ENCODE data around the gene MDN1. TPM values are rescaled to one million over a fixed set of nuclear protein-coding genes. Genes with fewer than 3 reads are reported as not detected.

Gene MDN1
- total RNA-seq, 2 experiments from 2014 or later = 48.6 to 62.3 TPM

DNA sequence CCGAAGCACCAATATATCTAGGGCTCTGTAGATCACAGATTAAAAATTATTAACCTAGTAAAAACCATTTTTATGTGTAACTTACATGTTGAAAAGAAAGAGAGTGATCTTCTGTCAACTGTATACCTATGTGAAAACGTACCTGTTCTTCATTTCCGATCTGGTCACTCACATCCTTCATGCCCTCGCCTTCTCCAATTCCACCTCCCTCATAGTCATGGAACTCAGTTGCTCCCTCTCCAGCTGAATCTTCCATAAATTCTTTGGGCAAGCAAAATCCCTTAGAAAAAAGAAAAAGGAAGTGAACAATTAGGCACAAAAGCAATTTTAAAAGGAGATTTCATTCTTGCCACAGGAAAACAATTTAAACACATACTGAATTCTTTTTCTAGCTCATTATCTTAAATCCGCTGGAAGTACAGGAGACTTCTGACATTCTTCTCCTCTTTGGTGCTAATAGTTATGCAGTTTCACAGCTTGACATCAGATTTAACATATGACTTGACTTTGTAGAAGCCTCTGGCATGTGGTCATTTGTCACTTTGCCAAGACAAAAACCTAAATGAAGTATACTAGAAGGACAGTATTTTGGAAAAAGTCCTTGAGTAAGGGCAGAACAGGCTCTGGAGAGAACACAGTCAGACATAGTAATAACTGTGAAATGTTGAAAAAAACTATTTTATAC lies 151.6 kb downstream of the MDN1 start:
- no peaks in the 10 kb centered on the region for H4K20me1 ChIP-seq (ENCODE audit: insufficient read depth, low read length)
- H3K79me2 ChIP-seq (ENCODE audit: insufficient read depth, low read depth, low read length) = no peaks in the 10 kb centered on the region
- POLR2A ChIA-PET = interaction anchor here (1.1 kb wide), 1 partner anchor 29 kb away, joined by 3 read pairs; the partner anchor contains the start of gene LYRM2
- H3K27ac ChIP-seq (ENCODE audit: low read depth, low read length, poor library complexity, severe bottlenecking) = no peak overlapping the region
- CTCF ChIA-PET (ENCODE audit: unreplicated experiment) = no interaction called here
- no peak for DNase-seq (ENCODE audit: low spot score)
- H3K4me3 ChIP-seq (ENCODE audit: low read depth, low read length, poor library complexity, severe bottlenecking) = no peak overlapping the region
- H3K4me2 ChIP-seq (ENCODE audit: low read length) = no peak overlapping the region
- H3K4me1 ChIP-seq (ENCODE audit: insufficient read depth, low read length, poor library complexity, severe bottlenecking) = no peaks in the 10 kb centered on the region
- no peaks in the 10 kb centered on the region for H3K9me3 ChIP-seq (ENCODE audit: low read length)
- TF ChIP-seq CTCF (conservative IDR thresholded peaks at IDR 0.05; ENCODE audit: low read length) (no peak), EZH2phosphoT487 (IDR thresholded peaks at IDR 0.05; ENCODE audit: borderline replicate concordance, low read depth, low read length) (no peak)
- no peaks in the 10 kb centered on the region for H3K9me2 ChIP-seq (ENCODE audit: insufficient read depth, low read length)
- no TSS peak for BruUV-seq (replicated peaks)
- H3K36me3 ChIP-seq (ENCODE audit: insufficient read depth, low read length) = peaks cover 95% of the 10 kb centered on the region
- intact Hi-C loops (cut with micrococcal nuclease; ENCODE audit: unreplicated experiment) = no loop called here
- no peak overlapping the region for H2AFZ ChIP-seq (ENCODE audit: low read length)

DNA sequence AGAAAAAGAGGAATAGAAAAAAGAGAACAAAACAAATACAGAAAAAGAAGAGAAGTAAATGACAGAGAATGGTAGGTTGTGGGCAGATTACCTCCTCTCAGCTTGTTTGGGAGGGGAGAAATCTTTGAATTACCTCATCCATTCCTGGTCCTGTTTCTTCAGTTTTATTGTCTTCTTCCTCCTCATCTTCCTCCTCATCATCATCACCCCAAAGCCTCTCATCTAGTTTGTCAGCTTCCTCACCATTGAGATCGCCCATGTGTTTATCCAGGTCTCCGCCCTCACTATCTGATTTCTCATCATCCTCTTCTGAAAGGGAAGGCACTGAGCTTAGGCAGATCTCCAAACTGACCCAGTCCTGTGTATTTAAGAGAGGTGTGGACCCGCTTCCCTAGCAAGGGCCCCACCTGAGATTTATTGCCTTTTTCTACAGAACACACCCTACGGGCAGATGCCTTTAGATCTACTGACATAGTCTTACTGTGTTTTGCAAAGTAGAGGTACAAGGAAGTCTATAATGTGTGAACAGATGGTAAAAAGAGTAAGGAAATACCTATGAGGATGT lies 156.9 kb downstream of the MDN1 start:
- no TSS peak for BruUV-seq (replicated peaks)
- POLR2A ChIA-PET = interaction anchor here (0.6 to 1.3 kb wide), 3 partner anchors 13 to 64 kb away, joined by 3 to 5 read pairs (median 4); no protein-coding TSS in a partner anchor
- no peaks in the 10 kb centered on the region for H3K9me3 ChIP-seq (ENCODE audit: low read length)
- no peak overlapping the region for H3K4me3 ChIP-seq (ENCODE audit: low read depth, low read length, poor library complexity, severe bottlenecking)
- no peaks in the 10 kb centered on the region for H3K79me2 ChIP-seq (ENCODE audit: insufficient read depth, low read depth, low read length)
- peaks cover 98% of the 10 kb centered on the region for H3K36me3 ChIP-seq (ENCODE audit: insufficient read depth, low read length)
- H2AFZ ChIP-seq (ENCODE audit: low read length) = no peak overlapping the region
- no peak overlapping the region for H3K4me2 ChIP-seq (ENCODE audit: low read length)
- DNase-seq (ENCODE audit: low spot score) = no peak
- H3K27ac ChIP-seq (ENCODE audit: low read depth, low read length, poor library complexity, severe bottlenecking) = no peak overlapping the region
- H3K4me1 ChIP-seq (ENCODE audit: insufficient read depth, low read length, poor library complexity, severe bottlenecking) = no peaks in the 10 kb centered on the region
- intact Hi-C loops (cut with micrococcal nuclease; ENCODE audit: unreplicated experiment) = no loop called here
- H3K9me2 ChIP-seq (ENCODE audit: insufficient read depth, low read length) = no peaks in the 10 kb centered on the region
- no peaks in the 10 kb centered on the region for H4K20me1 ChIP-seq (ENCODE audit: insufficient read depth, low read length)
- CTCF ChIA-PET (ENCODE audit: unreplicated experiment) = no interaction called here
- TF ChIP-seq EZH2phosphoT487 (IDR thresholded peaks at IDR 0.05; ENCODE audit: borderline replicate concordance, low read depth, low read length) = no peak
- TF ChIP-seq CTCF (conservative IDR thresholded peaks at IDR 0.05; ENCODE audit: low read length) = no peak

GRCh38 chr6:89661559-89661958 lies 158.0 kb downstream of the MDN1 start:
- H2AFZ ChIP-seq (ENCODE audit: low read length) = no peak overlapping the region
- H3K4me2 ChIP-seq (ENCODE audit: low read length) = no peak overlapping the region
- no peaks in the 10 kb centered on the region for H3K79me2 ChIP-seq (ENCODE audit: insufficient read depth, low read depth, low read length)
- TF ChIP-seq EZH2phosphoT487 (IDR thresholded peaks at IDR 0.05; ENCODE audit: borderline replicate concordance, low read depth, low read length) (no peak), CTCF (conservative IDR thresholded peaks at IDR 0.05; ENCODE audit: low read length) (no peak)
- no peaks in the 10 kb centered on the region for H3K9me3 ChIP-seq (ENCODE audit: low read length)
- H3K27ac ChIP-seq (ENCODE audit: low read depth, low read length, poor library complexity, severe bottlenecking) = no peak overlapping the region
- ChIA-PET POLR2A (interaction anchor here (0.6 to 1.3 kb wide), 2 partner anchors 14 to 148 kb away, joined by 4 to 5 read pairs; no protein-coding TSS in a partner anchor), CTCF (ENCODE audit: unreplicated experiment) (no interaction called here)
- H3K36me3 ChIP-seq (ENCODE audit: insufficient read depth, low read length) = peaks cover 98% of the 10 kb centered on the region
- intact Hi-C loops (cut with micrococcal nuclease; ENCODE audit: unreplicated experiment) = no loop called here
- BruUV-seq (replicated peaks) = no TSS peak
- H4K20me1 ChIP-seq (ENCODE audit: insufficient read depth, low read length) = no peaks in the 10 kb centered on the region
- DNase-seq (ENCODE audit: low spot score) = no peak
- H3K4me1 ChIP-seq (ENCODE audit: insufficient read depth, low read length, poor library complexity, severe bottlenecking) = no peaks in the 10 kb centered on the region
- no peak overlapping the region for H3K4me3 ChIP-seq (ENCODE audit: low read depth, low read length, poor library complexity, severe bottlenecking)
- no peaks in the 10 kb centered on the region for H3K9me2 ChIP-seq (ENCODE audit: insufficient read depth, low read length)

All from OCI-LY7 (cell line).